GM10248 (cell line): ENCODE data around the gene CMIP.
"Not testable (repeated sequence)": the region's sequence is repeated elsewhere in the genome, so short reads cannot be mapped to it uniquely, and the experiment has no call there.

Experiments used
- CTCF ChIA-PET: fragments of 300-600 bp; sonication (Branson Sonifier 250); formaldehyde crosslinking; extraction: SDS; loops from one replicate; lab custom pipeline; 2021; ENCODE audit warnings: antibody characterized with exemption; lab: Yijun Ruan, JAX
- POLR2A ChIA-PET: fragments of 350-650 bp; sonication (Branson Sonifier 250); formaldehyde crosslinking; extraction: SDS; loops from one replicate; lab custom pipeline; 2020; ENCODE audit warnings: antibody characterized with exemption; lab: Yijun Ruan, JAX
- DNase-seq: peaks from one replicate; pipeline ENCODE4 v3.0.0; 2012; ENCODE audit errors: extremely low spot score
- TF ChIP-seq, protein P1 (sequence below): IDR thresholded peaks from 2 replicates; pipeline ENCODE4 v1.5.1; 2012; ENCODE audit warnings: mild to moderate bottlenecking, low read depth; ENCODE audit errors: extremely low read depth, missing control alignments, control extremely low read depth

Gene CMIP

DNA sequence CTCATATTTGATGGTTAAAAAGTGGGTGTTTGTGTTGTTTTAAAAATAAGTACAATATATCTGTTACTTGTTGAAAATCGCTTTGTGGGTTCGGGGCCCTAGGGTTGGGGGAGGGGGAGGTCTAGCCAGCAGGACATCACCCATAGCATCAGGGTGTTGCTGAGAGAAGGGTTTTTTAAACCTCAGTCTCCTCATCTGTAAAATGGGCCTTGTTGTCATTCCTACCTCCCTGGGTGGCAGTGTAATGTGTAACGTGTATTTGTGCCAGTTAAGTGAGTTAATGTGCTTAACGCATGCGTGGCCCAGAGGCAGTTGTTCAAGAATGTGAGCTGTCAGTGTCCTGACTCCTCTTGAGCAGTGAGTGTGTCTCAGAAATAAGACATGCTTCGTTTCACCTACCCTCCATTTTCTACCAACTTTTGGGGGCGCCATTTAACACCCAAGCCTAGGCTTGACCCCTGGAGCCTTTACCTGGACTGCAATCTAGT is 129.0 kb downstream of the CMIP start:
- POLR2A ChIA-PET: no interaction called here
- TF ChIP-seq, protein P1, sequence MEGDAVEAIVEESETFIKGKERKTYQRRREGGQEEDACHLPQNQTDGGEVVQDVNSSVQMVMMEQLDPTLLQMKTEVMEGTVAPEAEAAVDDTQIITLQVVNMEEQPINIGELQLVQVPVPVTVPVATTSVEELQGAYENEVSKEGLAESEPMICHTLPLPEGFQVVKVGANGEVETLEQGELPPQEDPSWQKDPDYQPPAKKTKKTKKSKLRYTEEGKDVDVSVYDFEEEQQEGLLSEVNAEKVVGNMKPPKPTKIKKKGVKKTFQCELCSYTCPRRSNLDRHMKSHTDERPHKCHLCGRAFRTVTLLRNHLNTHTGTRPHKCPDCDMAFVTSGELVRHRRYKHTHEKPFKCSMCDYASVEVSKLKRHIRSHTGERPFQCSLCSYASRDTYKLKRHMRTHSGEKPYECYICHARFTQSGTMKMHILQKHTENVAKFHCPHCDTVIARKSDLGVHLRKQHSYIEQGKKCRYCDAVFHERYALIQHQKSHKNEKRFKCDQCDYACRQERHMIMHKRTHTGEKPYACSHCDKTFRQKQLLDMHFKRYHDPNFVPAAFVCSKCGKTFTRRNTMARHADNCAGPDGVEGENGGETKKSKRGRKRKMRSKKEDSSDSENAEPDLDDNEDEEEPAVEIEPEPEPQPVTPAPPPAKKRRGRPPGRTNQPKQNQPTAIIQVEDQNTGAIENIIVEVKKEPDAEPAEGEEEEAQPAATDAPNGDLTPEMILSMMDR: peak; percentile 1
- DNase-seq: no peak
- CTCF ChIA-PET: no interaction called here

DNA sequence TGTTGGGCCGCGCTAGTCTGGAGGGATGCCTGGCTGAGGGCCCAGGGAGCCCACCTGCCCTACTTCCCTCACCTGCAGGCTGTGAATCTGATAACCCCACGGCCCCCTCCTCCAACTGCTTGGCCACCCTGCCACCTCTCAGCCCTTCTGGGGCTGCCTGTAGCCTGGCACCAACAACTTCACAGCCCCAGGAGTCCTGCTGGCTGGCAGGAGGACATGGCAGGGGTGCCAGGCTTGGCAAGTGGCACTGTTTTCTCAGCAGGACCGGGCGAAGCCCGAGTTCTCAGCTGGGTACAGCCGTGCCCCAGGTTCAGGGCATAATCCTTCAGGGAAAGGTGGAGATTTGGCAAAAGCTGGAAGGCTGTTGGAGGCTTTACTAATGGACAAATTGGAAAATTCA is 129.6 kb downstream of the CMIP start:
- POLR2A ChIA-PET: no interaction called here
- CTCF ChIA-PET: no interaction called here

DNA sequence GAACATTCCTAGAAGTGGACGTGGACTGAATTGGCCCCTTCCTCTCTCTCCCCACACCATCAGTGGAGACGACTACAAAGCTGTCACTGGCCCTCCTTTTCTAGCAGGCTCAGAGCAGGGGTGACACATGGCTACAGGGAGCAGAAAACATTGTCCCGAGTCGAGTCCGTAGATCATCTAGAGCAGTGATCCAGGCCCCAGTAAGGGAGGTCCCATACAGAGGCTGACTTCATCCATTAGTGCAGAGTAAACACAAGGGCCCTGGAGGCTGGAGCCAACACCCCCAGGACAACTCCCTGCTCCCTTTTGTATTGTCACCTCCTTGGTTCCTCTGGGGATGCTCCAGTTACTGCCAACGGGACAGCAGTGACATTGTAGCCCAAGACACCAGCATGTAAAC is 130.7 kb downstream of the CMIP start:
- ChIA-PET POLR2A (no interaction called here), CTCF (no interaction called here)
- no peak for DNase-seq
- TF ChIP-seq, protein P1: no peak

More for the DNA sequence above, 129.6 kb downstream of the CMIP start:
- TF ChIP-seq, protein P1: no peak
- no peak for DNase-seq

DNA sequence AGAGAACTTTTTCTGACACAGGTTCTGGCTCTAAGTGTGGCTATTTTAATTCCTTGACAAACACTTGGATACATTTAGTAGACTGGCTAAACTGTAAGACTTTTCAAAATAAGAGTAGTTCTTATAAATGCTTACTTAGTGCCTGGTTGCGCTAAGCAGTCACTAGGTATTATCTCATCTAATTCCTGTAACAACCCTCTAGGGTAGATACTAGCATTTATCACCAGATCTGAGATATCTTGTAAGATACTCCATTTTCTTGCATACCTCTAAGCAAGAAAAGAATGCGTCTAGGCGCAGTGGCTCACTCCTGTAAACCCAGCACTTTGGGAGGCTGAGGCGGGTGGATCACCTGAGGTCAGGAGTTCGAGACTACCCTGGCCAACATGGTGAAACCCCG is 131.2 kb downstream of the CMIP start:
- POLR2A ChIA-PET: no interaction called here
- no peak for DNase-seq
- CTCF ChIA-PET: no interaction called here
- TF ChIP-seq, protein P1: no peak

DNA sequence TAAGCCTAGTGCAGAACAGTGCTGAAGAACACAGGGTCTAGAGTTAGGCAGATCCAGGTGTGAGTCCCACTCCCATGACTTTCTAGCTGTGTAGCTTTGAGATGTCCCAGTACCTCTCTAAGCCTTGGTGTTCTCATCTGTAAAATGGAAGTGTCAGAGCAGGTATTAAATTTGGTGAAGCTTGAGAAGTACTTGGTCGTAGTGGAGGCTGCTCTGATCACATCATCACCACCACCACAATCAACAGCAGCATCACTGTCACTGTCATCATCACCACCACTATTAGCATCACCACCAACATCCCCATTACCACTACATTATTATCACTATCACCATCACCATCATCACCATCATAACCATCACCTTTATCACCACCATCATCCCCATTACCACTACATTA is 132.1 kb downstream of the CMIP start:
- POLR2A ChIA-PET: no interaction called here
- TF ChIP-seq, protein P1: no peak
- DNase-seq: no peak
- CTCF ChIA-PET: no interaction called here

DNA sequence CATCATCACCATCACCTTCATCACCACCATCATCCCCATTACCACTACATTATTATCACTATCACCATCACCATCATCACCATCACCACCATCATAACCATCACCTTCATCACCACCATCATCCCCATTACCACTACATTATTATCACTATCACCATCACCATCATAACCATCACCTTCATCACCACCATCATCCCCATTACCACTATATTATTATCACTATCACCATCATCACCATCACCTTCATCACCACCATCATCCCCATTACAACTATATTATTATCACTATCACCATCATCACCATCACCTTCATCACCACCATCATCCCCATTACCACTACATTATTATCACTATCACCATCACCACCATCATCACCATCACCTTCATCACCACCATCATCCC is 132.7 kb downstream of the CMIP start:
- CTCF ChIA-PET, POLR2A ChIA-PET, DNase-seq: not testable (repeated sequence)

DNA sequence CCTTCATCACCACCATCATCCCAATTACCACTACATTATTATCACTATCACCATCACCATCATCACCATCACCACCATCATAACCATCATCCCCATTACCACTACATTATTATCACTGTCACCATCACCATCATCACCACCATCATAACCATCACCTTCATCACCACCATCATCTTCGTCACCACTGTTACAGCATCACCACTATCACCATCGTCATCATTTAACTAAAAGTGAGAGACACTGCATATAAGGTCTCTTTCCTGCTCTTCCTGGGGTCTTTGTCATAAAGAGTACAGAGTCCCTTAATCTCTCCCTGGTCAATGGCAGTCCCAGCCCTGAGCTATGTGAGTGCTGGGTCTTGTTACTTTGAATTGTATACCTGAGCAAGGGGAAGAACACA is 133.5 kb downstream of the CMIP start:
- DNase-seq: no peak
- POLR2A ChIA-PET: no interaction called here
- TF ChIP-seq, protein P1: no peak
- CTCF ChIA-PET: interaction anchor here (1.3 kb wide), 1 partner anchor 20 kb away, joined by 4 read pairs; no protein-coding TSS in a partner anchor
